ENCODE measurements around the gene TEKT1.
"Not testable (repeated sequence)": the region's sequence is repeated elsewhere in the genome, so short reads cannot be mapped to it uniquely, and the experiment has no call there.

Gene TEKT1

GRCh38 chr17:6812295-6812694 is 19.2 kb downstream of the TEKT1 start:
- FAIRE-seq = no peak

- FAIRE-seq = no peak
These were observed 20.0 kb downstream of the TEKT1 start for GRCh38 chr17:6811510-6811909.

- no peak for FAIRE-seq
These were observed 31.0 kb downstream of the TEKT1 start for GRCh38 chr17:6800422-6801027.

GRCh38 chr17:6799738-6800137 is 31.8 kb downstream of the TEKT1 start:
- no peak for FAIRE-seq

GRCh38 chr17:6797718-6798351 is 33.7 kb downstream of the TEKT1 start:
- no peak for FAIRE-seq

- FAIRE-seq = no peak
These were observed 34.5 kb downstream of the TEKT1 start for GRCh38 chr17:6796887-6797490.

- FAIRE-seq = no peak
These were observed 35.3 kb downstream of the TEKT1 start for GRCh38 chr17:6796017-6796886.

- no peak for FAIRE-seq
These were observed 37.6 kb downstream of the TEKT1 start for GRCh38 chr17:6793748-6794493.

- FAIRE-seq = no peak
These were observed 42.4 kb downstream of the TEKT1 start for GRCh38 chr17:6789146-6789545.

- FAIRE-seq = no peak
These were observed 44.3 kb downstream of the TEKT1 start for GRCh38 chr17:6787081-6787693.

- no peak for FAIRE-seq
These were observed 44.9 kb downstream of the TEKT1 start for GRCh38 chr17:6786618-6787017.

GRCh38 chr17:6782244-6782643 is 49.3 kb downstream of the TEKT1 start:
- no peak for FAIRE-seq

- FAIRE-seq = no peak
These were observed 50.6 kb downstream of the TEKT1 start for GRCh38 chr17:6780886-6781285.

- no peak for FAIRE-seq
These were observed 51.5 kb downstream of the TEKT1 start for GRCh38 chr17:6780001-6780400.

- FAIRE-seq = no peak
These were observed 52.1 kb downstream of the TEKT1 start for GRCh38 chr17:6779411-6779810.

GRCh38 chr17:6775871-6776405 is 55.6 kb downstream of the TEKT1 start, which contains the start of gene FBXO39:
TSS of gene FBXO39 (plus strand) at chr17:6776215. CDS start at chr17:6779869, 3,654 bp downstream.
- no peak for FAIRE-seq

- not testable (repeated sequence) for FAIRE-seq
These were observed 56.6 kb downstream of the TEKT1 start for GRCh38 chr17:6774906-6775305.

- FAIRE-seq = no peak
These were observed 59.5 kb downstream of the TEKT1 start for GRCh38 chr17:6772016-6772415.

- FAIRE-seq = no peak
These were observed 63.1 kb downstream of the TEKT1 start for GRCh38 chr17:6768447-6768846.

- FAIRE-seq = no peak
These were observed 69.8 kb downstream of the TEKT1 start for GRCh38 chr17:6761779-6762178.

GRCh38 chr17:6757747-6758146 is 73.8 kb downstream of the TEKT1 start:
- FAIRE-seq = no peak
